SK-N-SH (cell line): ENCODE measurements around the gene ISM1. TPM values are rescaled to one million over a fixed set of nuclear protein-coding genes. Genes with fewer than 3 reads are reported as not detected.

Experiments
- CTCF ChIA-PET: fragments of 300-600, 350-600 bp; formaldehyde crosslinking; extraction: SDS; loops from one replicate; lab custom pipeline; 2021; lab: Yijun Ruan, JAX
- POLR2A ChIA-PET: fragments of 350-600 bp; sonication (Branson Sonifier 250); formaldehyde crosslinking; extraction: SDS; loops from one replicate; lab custom pipeline; 2020; ENCODE audit warnings: antibody characterized with exemption, inconsistent platforms; lab: Yijun Ruan, JAX
- DNase-seq: peaks from one replicate; pipeline ENCODE4 v3.0.0; 2012
- H2AFZ ChIP-seq: fragments of 200-600 bp; sonication (generic); 2 replicates; pipeline ENCODE4 v1.8.1; 2016; ENCODE audit warnings: antibody characterized with exemption, mild to moderate bottlenecking, low read depth
- H3F3A ChIP-seq: fragments of 200-600 bp; sonication (generic); replicated peaks from 2 replicates; pipeline ENCODE3; 2016; ENCODE audit warnings: antibody characterized with exemption, mild to moderate bottlenecking; ENCODE audit not compliant: insufficient read depth
- H3K27ac ChIP-seq, 2 experiments: fragments of 200-500 bp in 1 of 2; fragments of 200-600 bp in 1 of 2; sonication (Bioruptor generic) in 1 of 2; sonication (generic), shearing (Covaris generic) in 1 of 2; 2 replicates each; pipeline versions ENCODE4 v1.5.1 to v1.6.1; 2014 to 2016; ENCODE audit warnings: low read depth in 2 of 2, inconsistent platforms in 1 of 2, low read length in 1 of 2, mild to moderate bottlenecking in 1 of 2, mixed read lengths in 1 of 2
- H3K27me3 ChIP-seq: fragments of 200-600 bp; sonication (generic), shearing (Covaris generic); 2 replicates; pipeline ENCODE4 v1.6.1; 2016; ENCODE audit warnings: mixed run types; ENCODE audit not compliant: insufficient read depth
- H3K36me3 ChIP-seq, 2 experiments: fragments of 200-500 bp in 1 of 2; fragments of 200-600 bp in 1 of 2; sonication (Bioruptor generic) in 1 of 2; sonication (generic) in 1 of 2; replicated peaks in 1 of 2; 2 replicates each; pipeline versions ENCODE3 to v1.5.1; 2014 to 2016; ENCODE audit warnings: low read length in 1 of 2, mild to moderate bottlenecking in 1 of 2; ENCODE audit not compliant: insufficient read depth in 2 of 2, control insufficient read depth in 1 of 2
- H3K4me1 ChIP-seq, 2 experiments: fragments of 200-500 bp in 1 of 2; fragments of 200-600 bp in 1 of 2; sonication (Bioruptor generic) in 1 of 2; sonication (generic), shearing (Covaris generic) in 1 of 2; 2 replicates each; pipeline versions ENCODE4 v1.5.1 to v1.6.1; 2014 to 2016; ENCODE audit warnings: low read depth in 1 of 2, low read length in 1 of 2, mixed run types in 1 of 2; ENCODE audit not compliant: insufficient read depth in 2 of 2, control insufficient read depth in 1 of 2
- H3K4me2 ChIP-seq: fragments of 200-600 bp; sonication (generic), shearing (Covaris generic); 2 replicates; pipeline ENCODE4 v1.6.1; 2017; ENCODE audit warnings: mixed run types
- H3K4me3 ChIP-seq, 2 experiments: fragments of 200-500 bp in 1 of 2; fragments of 200-600 bp in 1 of 2; sonication (Bioruptor generic) in 1 of 2; sonication (generic), shearing (Covaris generic) in 1 of 2; 2 replicates each; pipeline versions ENCODE4 v1.5.1 to v1.8.1; 2014 to 2016; ENCODE audit warnings: low read depth in 2 of 2, inconsistent platforms in 1 of 2, low read length in 1 of 2, mild to moderate bottlenecking in 1 of 2, mixed read lengths in 1 of 2, moderate library complexity in 1 of 2
- H3K79me2 ChIP-seq: fragments of 200-600 bp; sonication (generic); 2 replicates; pipeline ENCODE4 v1.8.1; 2017; ENCODE audit warnings: mild to moderate bottlenecking; ENCODE audit not compliant: insufficient read depth
- H3K9ac ChIP-seq: fragments of 200-600 bp; sonication (generic); 2 replicates; pipeline ENCODE4 v1.6.1; 2017; ENCODE audit warnings: mixed run types
- H3K9me2 ChIP-seq: fragments of 200-600 bp; sonication (generic); 2 replicates; pipeline ENCODE4 v1.6.1; 2017; ENCODE audit warnings: mixed run types
- H3K9me3 ChIP-seq: fragments of 200-600 bp; sonication (generic); 2 replicates; pipeline ENCODE4 v1.6.1; 2017; ENCODE audit warnings: mixed run types, mild to moderate bottlenecking, moderate library complexity
- H4K20me1 ChIP-seq: fragments of 200-600 bp; sonication (generic); 2 replicates; pipeline ENCODE4 v1.6.1; 2017; ENCODE audit warnings: mild to moderate bottlenecking, mixed run types; ENCODE audit not compliant: insufficient read depth
- EP300 ChIP-seq, 2 experiments: IDR thresholded peaks; 2 replicates each; pipeline versions ENCODE4 v1.4.0 to v1.6.1; 2012; ENCODE audit warnings: borderline replicate concordance in 1 of 2, low read depth in 1 of 2, low read length in 1 of 2
- EZH2phosphoT487 ChIP-seq: fragments of 200-600 bp; sonication (generic); IDR thresholded peaks from 2 replicates; pipeline ENCODE4 v1.6.1; 2017; ENCODE audit warnings: low read depth, mixed run types, mild to moderate bottlenecking, antibody characterized with exemption, moderate library complexity, borderline replicate concordance
- JUND ChIP-seq: IDR thresholded peaks from 2 replicates; pipeline ENCODE4 v1.4.0; 2012
- NFIC ChIP-seq: IDR thresholded peaks from 2 replicates; pipeline ENCODE4 v1.4.0; 2012; ENCODE audit warnings: borderline replicate concordance
- POLR2AphosphoS5 ChIP-seq: IDR thresholded peaks from 2 replicates; pipeline ENCODE4 v1.6.1; 2012; ENCODE audit warnings: low read depth, low read length
- RAD21 ChIP-seq: IDR thresholded peaks from 2 replicates; pipeline ENCODE4 v1.6.1; 2012; ENCODE audit warnings: mild to moderate bottlenecking, low read length
- RCOR1 ChIP-seq: fragments of 150-350 bp; IDR thresholded peaks from 2 replicates; pipeline ENCODE4 v1.6.1; 2017; ENCODE audit warnings: antibody characterized with exemption, low read length
- SMC3 ChIP-seq: IDR thresholded peaks from 2 replicates; pipeline ENCODE4 v1.6.1; 2012; ENCODE audit warnings: low read depth, low read length, improper control_type of control experiment
- TCF12 ChIP-seq: IDR thresholded peaks from 2 replicates; pipeline ENCODE4 v1.4.0; 2012
- TEAD4 ChIP-seq: IDR thresholded peaks from 2 replicates; pipeline ENCODE4 v1.4.0; 2012; ENCODE audit warnings: mild to moderate bottlenecking, borderline replicate concordance; ENCODE audit not compliant: insufficient read depth
- WGBS: methylation state at CpG from one replicate; pipeline ENCODE4 v1.1.6; 2017; ENCODE audit warnings: low lambda C conversion rate; 5-methylcytosine and 5-hydroxymethylcytosine counted together
- polyA plus RNA-seq, 3 experiments: library from polyadenylated mRNA; depleted of rRNA; stranded (reverse); fragments of >200 nt; gene quantifications; 2 replicates each; pipeline ENCODE4 v1.2.3, GENCODE V29; 2012
- TF ChIP-seq, protein P1 (sequence below): fragments of 150-350 bp; IDR thresholded peaks from 2 replicates; pipeline ENCODE4 v1.6.1; 2017; ENCODE audit warnings: antibody characterized with exemption, low read length, low read depth, borderline replicate concordance
- TF ChIP-seq, protein P2 (sequence below): IDR thresholded peaks from 2 replicates; pipeline ENCODE4 v1.4.0; 2012; ENCODE audit warnings: low read depth
- TF ChIP-seq, protein P3 (sequence below): fragments of 200-600 bp; sonication (generic); IDR thresholded peaks from 2 replicates; pipeline ENCODE4 v1.6.1; 2017; ENCODE audit warnings: antibody characterized with exemption, mild to moderate bottlenecking, moderate library complexity

ISM1 gene
- polyA plus RNA-seq, 1 of the 3 experiments (the other 2 are of a cell fraction): not detected

- no peaks in the 10 kb centered on the region for H3K36me3 ChIP-seq
- no peak overlapping the region for H2AFZ ChIP-seq
- H4K20me1 ChIP-seq: no peaks in the 10 kb centered on the region
- H3K27me3 ChIP-seq: no peaks in the 10 kb centered on the region
- TF ChIP-seq NFIC (no peak), EZH2phosphoT487 (no peak), TCF12 (no peak), RAD21 (no peak), POLR2AphosphoS5 (no peak), TEAD4 (no peak), EP300 (IDR thresholded peaks at IDR 0.05; ENCODE audit: borderline replicate concordance in 1 of 2, low read depth in 1 of 2, low read length in 1 of 2) (no peak)
- TF ChIP-seq, protein P1, sequence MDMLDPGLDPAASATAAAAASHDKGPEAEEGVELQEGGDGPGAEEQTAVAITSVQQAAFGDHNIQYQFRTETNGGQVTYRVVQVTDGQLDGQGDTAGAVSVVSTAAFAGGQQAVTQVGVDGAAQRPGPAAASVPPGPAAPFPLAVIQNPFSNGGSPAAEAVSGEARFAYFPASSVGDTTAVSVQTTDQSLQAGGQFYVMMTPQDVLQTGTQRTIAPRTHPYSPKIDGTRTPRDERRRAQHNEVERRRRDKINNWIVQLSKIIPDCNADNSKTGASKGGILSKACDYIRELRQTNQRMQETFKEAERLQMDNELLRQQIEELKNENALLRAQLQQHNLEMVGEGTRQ: no peak
- TF ChIP-seq, protein P2, sequence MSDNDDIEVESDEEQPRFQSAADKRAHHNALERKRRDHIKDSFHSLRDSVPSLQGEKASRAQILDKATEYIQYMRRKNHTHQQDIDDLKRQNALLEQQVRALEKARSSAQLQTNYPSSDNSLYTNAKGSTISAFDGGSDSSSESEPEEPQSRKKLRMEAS: no peak
- TF ChIP-seq, protein P3, sequence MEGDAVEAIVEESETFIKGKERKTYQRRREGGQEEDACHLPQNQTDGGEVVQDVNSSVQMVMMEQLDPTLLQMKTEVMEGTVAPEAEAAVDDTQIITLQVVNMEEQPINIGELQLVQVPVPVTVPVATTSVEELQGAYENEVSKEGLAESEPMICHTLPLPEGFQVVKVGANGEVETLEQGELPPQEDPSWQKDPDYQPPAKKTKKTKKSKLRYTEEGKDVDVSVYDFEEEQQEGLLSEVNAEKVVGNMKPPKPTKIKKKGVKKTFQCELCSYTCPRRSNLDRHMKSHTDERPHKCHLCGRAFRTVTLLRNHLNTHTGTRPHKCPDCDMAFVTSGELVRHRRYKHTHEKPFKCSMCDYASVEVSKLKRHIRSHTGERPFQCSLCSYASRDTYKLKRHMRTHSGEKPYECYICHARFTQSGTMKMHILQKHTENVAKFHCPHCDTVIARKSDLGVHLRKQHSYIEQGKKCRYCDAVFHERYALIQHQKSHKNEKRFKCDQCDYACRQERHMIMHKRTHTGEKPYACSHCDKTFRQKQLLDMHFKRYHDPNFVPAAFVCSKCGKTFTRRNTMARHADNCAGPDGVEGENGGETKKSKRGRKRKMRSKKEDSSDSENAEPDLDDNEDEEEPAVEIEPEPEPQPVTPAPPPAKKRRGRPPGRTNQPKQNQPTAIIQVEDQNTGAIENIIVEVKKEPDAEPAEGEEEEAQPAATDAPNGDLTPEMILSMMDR: no peak
- H3K79me2 ChIP-seq: no peaks in the 10 kb centered on the region
- no peaks in the 10 kb centered on the region for H3K4me1 ChIP-seq
- no peak overlapping the region for H3K4me2 ChIP-seq
- H3K4me3 ChIP-seq: no peak overlapping the region
- H3K9me2 ChIP-seq: no peaks in the 10 kb centered on the region
- no peaks in the 10 kb centered on the region for H3K9me3 ChIP-seq
- no peaks in the 10 kb centered on the region for H3F3A ChIP-seq
- ChIA-PET CTCF (interaction anchor here (0.6 to 2.0 kb wide), 9 partner anchors 8 to 144 kb away, joined by 3 to 8 read pairs (median 4); partner anchors contain the start of gene ISM1), POLR2A (no interaction called here)
- whole genome bisulfite sequencing: 54% methylated on average over 8 of the region's 9 CpGs
- H3K9ac ChIP-seq: no peak overlapping the region
- no peak overlapping the region for H3K27ac ChIP-seq
- DNase-seq: no peak
Observed at GRCh38 chr20:13262671-13263360, 41.7 kb downstream of the ISM1 start.

- no peak overlapping the region for H3K9ac ChIP-seq
- 40% methylated on average over 5 of the region's 5 CpGs for WGBS
Observed at GRCh38 chr20:13263451-13263850, 42.4 kb downstream of the ISM1 start.

More at GRCh38 chr20:13263451-13263850, 42.4 kb downstream of the ISM1 start:
- TF ChIP-seq JUND (no peak), RCOR1 (no peak), POLR2AphosphoS5 (no peak), SMC3 (no peak), EP300 (IDR thresholded peaks at IDR 0.05; ENCODE audit: borderline replicate concordance in 1 of 2, low read depth in 1 of 2, low read length in 1 of 2) (no peak)
- TF ChIP-seq, protein P3: no peak
- no peaks in the 10 kb centered on the region for H3K79me2 ChIP-seq
- H3K4me2 ChIP-seq: no peak overlapping the region
- no peaks in the 10 kb centered on the region for H3K36me3 ChIP-seq
- no peaks in the 10 kb centered on the region for H3F3A ChIP-seq
- no peaks in the 10 kb centered on the region for H3K9me2 ChIP-seq
- no peak overlapping the region for H3K4me3 ChIP-seq
- H3K4me1 ChIP-seq: no peaks in the 10 kb centered on the region
- H2AFZ ChIP-seq: no peak overlapping the region
- no peak for DNase-seq
- no peak overlapping the region for H3K27ac ChIP-seq
- no peaks in the 10 kb centered on the region for H4K20me1 ChIP-seq
- ChIA-PET CTCF (no interaction called here), POLR2A (no interaction called here)
- no peaks in the 10 kb centered on the region; the same call in 1 of the 2 replicates for H3K27me3 ChIP-seq
- no peaks in the 10 kb centered on the region for H3K9me3 ChIP-seq
